ENCODE results near the gene PBX1. TPM values are rescaled to one million over a fixed set of nuclear protein-coding genes. Genes with fewer than 3 reads are reported as not detected.

PBX1 gene
- total RNA-seq, 1 experiment from 2014 or later, result 18.5 TPM

DNA sequence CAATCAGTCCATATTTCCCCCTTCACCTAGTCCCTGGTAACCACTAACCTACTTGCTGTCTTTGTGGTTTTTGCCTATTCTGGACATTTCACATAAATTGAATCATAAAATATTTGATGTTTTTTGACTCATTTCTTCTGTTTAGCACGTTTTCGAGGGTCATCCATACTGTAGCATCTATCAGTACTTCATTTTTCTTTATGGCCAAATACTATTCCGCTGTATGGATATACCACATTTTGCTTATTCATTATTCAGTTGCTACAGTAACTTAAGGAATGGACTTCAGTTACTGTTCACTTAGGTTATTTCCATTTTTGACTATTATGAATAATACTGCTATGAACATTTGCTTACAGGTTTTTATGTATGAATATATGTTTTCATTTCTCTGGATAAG, 12.3 kb downstream of the PBX1 start:
- no peak for DNase-seq (ENCODE audit: low read depth in 1 of 2, low spot score in 2 of 2)
- no peak overlapping the region for H3K27ac ChIP-seq
- H3K36me3 ChIP-seq, result no peaks in the 10 kb centered on the region
- no peaks in the 10 kb centered on the region for H3K27me3 ChIP-seq (replicated peaks)
- no peak overlapping the region for H3K4me3 ChIP-seq
- 0 out of 2 replicates have a peak, but pooled peaks cover 2% of the 10 kb centered on the region for H3K9me3 ChIP-seq (replicated peaks)
- no peaks in the 10 kb centered on the region for H3K4me1 ChIP-seq (replicated peaks)

DNA sequence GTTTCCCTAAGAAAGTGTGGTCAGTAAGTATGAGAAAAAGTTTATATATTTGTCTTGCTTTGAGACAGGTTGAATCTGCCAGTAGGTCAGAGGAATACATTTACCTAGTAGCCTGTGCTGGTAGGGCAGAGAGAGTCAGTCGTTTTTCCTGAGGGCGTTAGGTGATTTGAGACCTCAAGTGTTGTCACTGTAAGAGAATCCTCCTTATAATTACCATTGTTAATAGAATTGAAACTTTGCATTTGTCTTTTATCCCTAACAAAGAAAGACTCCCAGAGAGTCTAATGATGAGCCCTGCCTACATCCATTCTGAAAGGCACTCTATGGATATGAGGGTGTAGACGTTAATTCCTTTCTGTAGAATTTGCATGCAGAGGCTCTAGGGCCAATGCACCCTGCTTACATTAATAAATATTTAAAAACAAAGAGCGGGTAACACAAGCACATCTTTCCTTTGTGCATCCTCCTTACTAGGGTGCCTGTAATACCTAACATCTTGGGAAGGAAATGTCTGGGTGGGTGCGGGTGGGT, 16.4 kb downstream of the PBX1 start:
- no peak overlapping the region for H3K27ac ChIP-seq

DNA sequence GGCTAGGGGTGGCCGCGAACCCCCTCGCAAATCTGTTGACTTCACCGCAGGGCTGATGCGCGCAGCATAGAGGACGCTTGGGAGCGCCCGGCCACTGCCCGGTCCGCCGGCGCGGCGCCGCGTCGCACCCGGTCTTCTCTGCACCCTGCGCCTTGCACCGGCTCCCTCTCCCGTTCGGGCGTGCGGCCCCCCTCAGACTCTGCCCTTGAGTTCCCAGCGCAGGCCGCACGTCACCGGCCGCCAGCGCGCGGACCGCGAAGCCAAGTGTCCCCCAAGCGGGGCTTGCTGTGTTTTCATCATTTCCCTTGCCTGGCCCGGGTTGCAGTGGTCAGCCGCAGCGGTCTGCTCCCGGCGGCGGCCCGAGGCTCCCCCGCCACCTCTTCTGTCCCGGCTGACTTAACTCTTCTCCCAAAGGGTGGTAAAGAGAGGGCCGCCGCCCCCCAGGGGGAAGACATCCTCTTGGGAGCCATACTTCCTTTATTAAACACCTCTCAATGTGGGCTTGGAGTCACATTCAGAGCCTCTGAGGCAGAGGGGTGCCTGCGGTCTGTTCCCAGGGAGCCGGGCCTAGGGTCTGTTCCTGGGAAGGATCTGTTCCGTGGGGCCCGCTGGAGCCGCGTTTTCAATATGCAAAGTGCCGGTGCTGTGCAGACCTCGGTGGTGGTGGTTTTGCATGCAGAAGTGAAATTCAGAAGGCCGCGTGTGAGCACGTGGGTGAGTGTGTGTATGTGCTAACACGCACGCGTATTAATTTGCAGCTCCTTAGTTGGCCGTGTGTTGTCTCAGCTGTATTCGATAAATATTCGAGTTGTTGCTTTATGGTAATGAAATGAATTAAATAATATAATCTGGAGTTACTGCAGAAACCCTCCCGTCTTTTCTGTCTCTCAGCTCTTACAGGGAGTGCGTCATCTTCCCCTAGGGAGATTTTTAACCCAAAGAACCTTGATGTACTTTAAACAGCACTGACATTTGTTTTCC, 17.6 kb downstream of the PBX1 start:
- Histone ChIP-seq H3K36me3 (no peaks in the 10 kb centered on the region), H3K27me3 (replicated peaks) (no peaks in the 10 kb centered on the region), H3K4me1 (replicated peaks) (no peaks in the 10 kb centered on the region), H3K4me3 (no peak overlapping the region), H3K27ac (no peak overlapping the region), H3K9me3 (replicated peaks) (0 out of 2 replicates have a peak, but pooled peaks cover 2% of the 10 kb centered on the region)
- no peak for DNase-seq (ENCODE audit: low read depth in 1 of 2, low spot score in 2 of 2)

More for the DNA sequence above, 16.4 kb downstream of the PBX1 start:
- Histone ChIP-seq H3K27me3 (replicated peaks) (no peaks in the 10 kb centered on the region), H3K4me3 (no peak overlapping the region), H3K36me3 (no peaks in the 10 kb centered on the region), H3K9me3 (replicated peaks) (0 out of 2 replicates have a peak, but pooled peaks cover 2% of the 10 kb centered on the region), H3K4me1 (replicated peaks) (no peaks in the 10 kb centered on the region)
- DNase-seq (ENCODE audit: low read depth in 1 of 2, low spot score in 2 of 2), result no peak

DNA sequence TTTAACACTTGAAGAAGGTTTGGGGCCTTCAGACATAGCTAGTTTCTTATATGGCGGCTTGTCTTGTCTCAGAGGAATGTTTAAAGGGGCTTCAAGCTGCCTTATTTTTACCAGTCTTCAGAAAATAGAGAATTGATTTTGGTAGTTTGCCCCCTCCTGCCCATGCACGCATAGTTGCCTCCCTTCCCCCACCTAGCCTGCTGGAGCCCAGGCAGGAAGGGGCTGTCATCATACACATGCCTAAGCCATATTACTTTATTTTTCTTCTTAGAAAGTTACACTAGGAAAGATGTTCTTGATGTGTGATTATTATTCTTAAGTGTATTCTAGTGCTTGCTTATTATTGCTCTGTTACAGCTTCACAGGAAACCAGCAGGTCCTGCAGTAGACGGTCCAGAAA, 18.3 kb downstream of the PBX1 start:
- no peak for DNase-seq (ENCODE audit: low read depth in 1 of 2, low spot score in 2 of 2)
- 0 out of 2 replicates have a peak, but pooled peaks cover 2% of the 10 kb centered on the region for H3K9me3 ChIP-seq (replicated peaks)
- no peak overlapping the region for H3K4me3 ChIP-seq
- no peaks in the 10 kb centered on the region for H3K4me1 ChIP-seq (replicated peaks)
- H3K27me3 ChIP-seq (replicated peaks), result no peaks in the 10 kb centered on the region
- H3K36me3 ChIP-seq, result no peaks in the 10 kb centered on the region
- no peak overlapping the region for H3K27ac ChIP-seq

DNA sequence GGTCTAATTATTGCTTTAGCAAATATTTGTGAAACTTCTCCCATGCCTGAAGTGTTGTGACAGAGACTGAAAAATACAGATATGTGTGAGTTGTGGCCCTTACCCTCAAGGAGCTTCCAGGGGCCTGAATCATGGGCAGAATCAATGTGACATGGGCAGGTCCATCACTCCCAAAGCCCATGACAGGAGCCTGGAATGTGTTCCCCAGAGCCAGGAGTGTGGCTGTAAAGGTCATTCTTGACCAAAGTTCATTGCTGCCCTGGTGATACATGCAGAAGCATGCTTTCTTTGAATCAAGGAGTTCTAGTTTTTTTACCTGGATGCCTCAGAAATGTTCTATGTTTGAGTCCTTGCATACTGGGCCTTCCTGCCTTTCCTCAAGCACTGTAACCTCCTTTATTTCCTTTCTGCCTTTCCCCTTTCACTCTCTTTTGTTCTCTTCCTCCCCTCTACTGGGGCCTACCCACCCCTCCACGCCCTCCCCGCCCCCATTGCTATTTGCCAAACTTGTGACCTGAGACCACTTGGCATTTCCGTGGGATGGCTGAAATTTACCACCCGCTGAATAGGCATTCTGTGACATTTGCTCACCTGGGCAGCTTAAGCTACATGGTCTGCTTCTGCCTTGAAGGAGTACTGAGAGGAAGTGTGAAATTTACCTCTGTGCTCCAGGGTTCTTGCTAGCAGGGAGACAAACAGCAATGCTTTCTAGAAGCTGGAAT, 19.7 kb downstream of the PBX1 start:
- 0 out of 2 replicates have a peak, but pooled peaks cover 2% of the 10 kb centered on the region for H3K9me3 ChIP-seq (replicated peaks)
- no peaks in the 10 kb centered on the region for H3K36me3 ChIP-seq
- H3K4me1 ChIP-seq (replicated peaks), result no peaks in the 10 kb centered on the region
- no peaks in the 10 kb centered on the region for H3K27me3 ChIP-seq (replicated peaks)
- H3K27ac ChIP-seq, result no peak overlapping the region
- no peak overlapping the region for H3K4me3 ChIP-seq
- DNase-seq (ENCODE audit: low read depth in 1 of 2, low spot score in 2 of 2), result no peak

DNA sequence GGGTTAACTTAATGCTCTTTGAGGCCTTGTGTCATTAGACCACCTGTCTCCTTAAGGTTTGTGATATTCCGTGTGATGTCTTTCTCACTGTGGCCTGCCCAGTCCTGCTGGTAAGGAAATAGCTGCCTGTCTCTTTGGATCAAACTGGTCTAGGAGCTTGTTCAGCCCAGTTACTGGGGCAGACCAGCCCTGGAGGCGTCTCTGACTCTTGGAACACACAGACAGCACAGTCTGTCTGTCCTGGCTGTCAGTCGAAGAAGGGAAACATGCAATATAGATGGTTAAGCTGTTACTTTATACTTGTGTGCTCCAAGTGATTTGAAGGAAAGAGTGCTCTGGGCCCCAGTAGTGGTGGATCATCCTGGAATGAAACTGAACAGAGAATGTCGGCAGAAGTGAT, 20.4 kb downstream of the PBX1 start:
- no peak for DNase-seq (ENCODE audit: low read depth in 1 of 2, low spot score in 2 of 2)
- Histone ChIP-seq H3K27ac (no peak overlapping the region), H3K4me3 (no peak overlapping the region), H3K36me3 (no peaks in the 10 kb centered on the region), H3K9me3 (replicated peaks) (no peaks in the 10 kb centered on the region), H3K27me3 (replicated peaks) (no peaks in the 10 kb centered on the region), H3K4me1 (replicated peaks) (no peaks in the 10 kb centered on the region)

DNA sequence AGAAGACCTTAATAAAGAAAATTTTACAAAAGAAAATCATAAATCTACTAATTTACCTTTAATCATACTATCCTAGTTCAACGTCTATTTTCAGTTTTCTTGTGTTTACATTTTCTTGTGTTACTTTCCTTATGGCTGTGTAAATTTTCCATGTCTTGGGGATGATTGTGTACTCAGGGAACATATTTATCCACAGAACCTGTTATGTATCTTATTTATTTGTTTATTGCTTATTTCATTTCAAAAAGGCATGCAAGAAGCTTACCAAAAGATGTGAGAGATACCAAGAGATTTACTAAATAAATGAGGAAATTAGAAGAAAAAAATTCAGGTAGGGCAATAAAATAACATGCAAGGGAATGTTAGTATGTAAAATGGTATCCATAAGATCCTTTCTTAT, 22.8 kb downstream of the PBX1 start:
- Histone ChIP-seq H3K27me3 (replicated peaks) (no peaks in the 10 kb centered on the region), H3K4me3 (no peak overlapping the region), H3K36me3 (no peaks in the 10 kb centered on the region)

DNA sequence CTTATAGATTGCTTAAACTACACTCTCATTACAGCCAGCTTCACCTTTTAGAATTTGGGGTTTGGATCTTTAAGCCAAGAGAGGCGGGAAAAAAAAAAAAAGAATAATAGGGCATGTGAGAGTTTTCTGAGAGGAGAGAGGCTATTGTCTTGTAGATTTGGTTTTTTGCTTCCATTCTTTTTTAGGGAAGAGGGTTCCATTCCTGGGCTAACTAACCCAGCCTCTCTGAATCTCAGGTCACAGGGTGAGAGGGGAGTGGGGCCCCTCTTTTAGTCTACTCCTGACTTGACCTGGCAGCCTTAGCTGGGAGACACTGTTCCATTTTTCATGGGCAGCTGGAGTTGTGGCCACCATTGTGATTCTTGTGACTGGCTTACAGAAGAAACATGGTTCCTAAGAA, 24.2 kb downstream of the PBX1 start:
- Histone ChIP-seq H3K9me3 (replicated peaks) (no peaks in the 10 kb centered on the region), H3K4me3 (no peak overlapping the region), H3K27ac (no peak overlapping the region), H3K4me1 (replicated peaks) (peaks cover 4% of the 10 kb centered on the region), H3K27me3 (replicated peaks) (no peaks in the 10 kb centered on the region), H3K36me3 (no peaks in the 10 kb centered on the region)
- DNase-seq (ENCODE audit: low read depth in 1 of 2, low spot score in 2 of 2), result no peak

More for the DNA sequence above, 22.8 kb downstream of the PBX1 start:
- Histone ChIP-seq H3K4me1 (replicated peaks) (no peaks in the 10 kb centered on the region), H3K27ac (no peak overlapping the region), H3K9me3 (replicated peaks) (no peaks in the 10 kb centered on the region)
- no peak for DNase-seq (ENCODE audit: low read depth in 1 of 2, low spot score in 2 of 2)

DNA sequence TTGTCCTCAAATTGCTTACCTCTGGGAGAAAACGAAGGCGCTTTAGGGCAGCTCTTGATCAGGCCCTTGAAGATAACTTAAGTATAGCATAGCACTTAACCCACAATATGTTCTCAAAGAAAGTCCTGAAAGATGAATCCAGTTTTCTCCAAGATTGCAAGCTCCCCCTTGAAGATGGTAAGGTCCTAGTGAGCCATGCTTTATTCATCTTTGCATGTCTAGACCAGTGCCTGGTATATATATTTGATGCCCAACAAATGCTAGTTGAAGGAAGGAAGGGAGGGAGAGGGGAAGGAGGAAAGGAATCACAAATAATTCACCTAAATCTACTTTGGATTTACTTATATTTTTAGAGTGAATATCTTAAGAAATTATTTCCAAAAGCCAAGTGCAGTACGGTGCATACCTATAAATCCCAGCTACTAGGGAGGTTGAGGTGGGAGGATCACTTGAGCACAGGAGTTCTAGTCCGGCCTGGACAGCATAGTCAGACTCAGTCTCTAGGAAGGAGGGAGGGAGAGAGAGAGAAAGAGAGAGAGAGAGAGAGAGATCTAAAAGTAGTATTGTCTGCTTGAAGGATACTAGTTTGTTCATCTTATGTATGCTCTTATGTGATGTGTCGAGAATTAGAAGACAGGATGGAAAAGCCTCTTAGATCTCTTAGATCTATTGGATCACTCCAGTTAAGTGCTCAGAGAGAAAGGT, 25.0 kb downstream of the PBX1 start:
- Histone ChIP-seq H3K36me3 (no peaks in the 10 kb centered on the region), H3K4me1 (replicated peaks) (peaks cover 10% of the 10 kb centered on the region), H3K4me3 (no peak overlapping the region), H3K9me3 (replicated peaks) (no peaks in the 10 kb centered on the region), H3K27me3 (replicated peaks) (no peaks in the 10 kb centered on the region), H3K27ac (no peak overlapping the region)
- DNase-seq (ENCODE audit: low read depth in 1 of 2, low spot score in 2 of 2), result no peak

DNA sequence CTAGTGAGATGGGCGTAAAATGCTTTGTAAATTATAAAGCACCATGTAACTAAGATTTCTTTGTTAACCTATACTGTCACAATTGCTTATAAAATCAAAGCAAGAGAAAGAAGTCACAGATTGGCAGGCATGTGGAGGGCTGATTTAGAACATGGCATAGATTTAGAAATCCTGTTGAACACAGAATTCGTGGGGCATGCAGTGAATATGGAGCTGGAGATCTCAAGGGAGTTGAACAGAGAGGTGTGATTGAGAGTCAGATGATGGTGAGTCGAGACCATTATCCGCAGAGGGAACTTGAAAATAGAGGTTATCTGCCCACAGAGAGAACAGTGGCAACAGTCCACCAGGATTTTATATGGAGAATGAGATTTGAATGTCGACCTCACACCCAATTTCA, 27.6 kb downstream of the PBX1 start:
- Histone ChIP-seq H3K9me3 (replicated peaks) (no peaks in the 10 kb centered on the region), H3K36me3 (no peaks in the 10 kb centered on the region)

DNA sequence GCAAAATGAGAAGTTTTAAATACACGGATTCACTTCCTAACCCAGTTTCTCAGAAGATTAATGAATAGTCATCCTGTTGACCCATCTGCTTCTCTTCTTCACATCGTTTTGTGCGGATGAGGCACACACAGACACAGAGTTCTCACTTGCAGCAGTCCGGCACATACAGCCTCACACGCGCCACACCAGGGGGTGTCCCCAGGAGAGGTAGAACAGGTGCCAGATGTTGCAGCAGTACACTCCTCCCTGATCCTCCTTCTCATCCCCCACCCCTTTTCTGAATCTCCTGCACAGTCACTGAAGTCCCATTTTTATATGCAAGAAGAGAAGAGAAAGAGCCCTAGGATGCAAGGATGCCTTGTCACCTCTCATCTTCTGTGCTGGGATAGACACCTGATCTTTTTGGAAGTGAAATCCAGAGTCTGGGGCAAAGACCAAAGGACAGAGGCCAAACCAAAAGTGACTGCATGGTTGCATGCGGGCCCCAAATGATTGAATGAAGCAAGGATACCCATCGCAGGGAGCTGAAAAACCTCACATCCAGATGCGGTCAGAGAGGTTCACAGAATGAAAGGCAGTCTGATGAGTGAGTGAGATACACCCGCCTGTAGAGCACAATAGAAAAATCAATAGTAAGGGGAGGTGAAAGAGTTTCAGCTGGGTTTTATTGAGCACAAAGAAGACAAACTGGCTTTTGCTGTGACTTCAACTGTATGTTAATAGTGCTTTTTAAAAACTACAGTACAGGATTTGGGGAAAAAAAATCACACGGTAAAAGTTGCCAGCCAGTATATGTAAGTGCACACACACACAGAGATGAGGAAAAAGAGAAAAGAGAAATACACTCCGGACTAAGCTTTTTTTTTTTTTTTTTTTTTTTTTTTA, 28.9 kb downstream of the PBX1 start:
- no peak overlapping the region for H3K27ac ChIP-seq

More for the DNA sequence above, 27.6 kb downstream of the PBX1 start:
- H3K4me1 ChIP-seq (replicated peaks), result peaks cover 32% of the 10 kb centered on the region
- H3K27me3 ChIP-seq (replicated peaks), result no peaks in the 10 kb centered on the region
- H3K4me3 ChIP-seq, result no peak overlapping the region
- no peak overlapping the region for H3K27ac ChIP-seq
- DNase-seq (ENCODE audit: low read depth in 1 of 2, low spot score in 2 of 2), result no peak

DNA sequence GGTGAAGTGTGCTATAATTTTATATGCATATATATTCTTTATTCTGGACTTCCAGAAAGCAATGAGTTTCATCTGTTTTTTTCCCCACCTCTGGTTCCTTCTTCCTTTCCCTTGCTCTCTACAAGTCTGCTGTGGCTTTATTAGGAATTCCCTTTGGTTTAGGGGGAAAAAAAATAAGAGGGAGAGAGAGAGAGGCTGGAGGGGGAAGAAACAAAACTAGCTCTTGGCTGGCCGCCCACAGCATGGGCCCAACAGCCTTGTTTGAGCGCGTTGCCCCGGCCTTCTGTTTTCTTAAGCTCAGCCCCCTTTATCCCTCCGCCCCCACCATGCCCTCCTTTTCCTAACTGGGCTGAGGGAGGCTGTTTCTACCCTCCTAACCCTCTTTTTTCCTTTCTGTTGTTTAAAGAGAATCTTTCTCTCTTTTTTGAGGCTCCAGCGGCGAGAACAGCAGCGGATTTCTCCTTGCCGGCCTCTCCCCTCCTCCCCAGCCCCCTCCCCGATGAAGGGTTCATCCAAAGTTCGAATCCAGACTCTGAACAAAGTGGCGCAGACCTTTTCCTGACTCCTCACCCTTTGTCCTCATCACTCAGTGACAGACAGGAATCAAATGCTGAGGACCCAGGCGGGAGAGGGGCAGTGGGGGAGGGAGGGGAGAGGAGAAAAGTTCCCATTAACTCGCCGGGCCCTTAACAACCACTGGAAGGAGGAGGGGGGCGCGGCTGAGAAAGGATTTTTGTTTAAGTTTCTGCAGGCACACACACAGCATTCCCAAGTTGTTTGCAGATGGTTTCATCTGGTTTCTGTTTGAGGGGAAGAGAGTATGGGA, 29.7 kb downstream of the PBX1 start:
- no peaks in the 10 kb centered on the region for H3K36me3 ChIP-seq
- H3K4me3 ChIP-seq, result peak overlapping the region; percentile 26
- no peaks in the 10 kb centered on the region for H3K27me3 ChIP-seq (replicated peaks)
- peak; percentile 65 to 70 for DNase-seq (ENCODE audit: low read depth in 1 of 2, low spot score in 2 of 2)
- H3K4me1 ChIP-seq (replicated peaks), result peaks cover 47% of the 10 kb centered on the region
- H3K27ac ChIP-seq, result peak overlapping the region; percentile 80
- H3K9me3 ChIP-seq (replicated peaks), result no peaks in the 10 kb centered on the region

More for the DNA sequence above, 28.9 kb downstream of the PBX1 start:
- Histone ChIP-seq H3K9me3 (replicated peaks) (no peaks in the 10 kb centered on the region), H3K4me1 (replicated peaks) (peaks cover 45% of the 10 kb centered on the region), H3K4me3 (no peak overlapping the region), H3K27me3 (replicated peaks) (no peaks in the 10 kb centered on the region), H3K36me3 (no peaks in the 10 kb centered on the region)
- no peak for DNase-seq (ENCODE audit: low read depth in 1 of 2, low spot score in 2 of 2)

Measured in SJSA1 (cell line).